ENCODE data around the gene RNF150. TPM values are rescaled to one million over a fixed set of nuclear protein-coding genes. Genes with fewer than 3 reads are reported as not detected.

RNF150 gene
- polyA plus RNA-seq, 1 donor from 2014 or later = 15.3 TPM

DNA sequence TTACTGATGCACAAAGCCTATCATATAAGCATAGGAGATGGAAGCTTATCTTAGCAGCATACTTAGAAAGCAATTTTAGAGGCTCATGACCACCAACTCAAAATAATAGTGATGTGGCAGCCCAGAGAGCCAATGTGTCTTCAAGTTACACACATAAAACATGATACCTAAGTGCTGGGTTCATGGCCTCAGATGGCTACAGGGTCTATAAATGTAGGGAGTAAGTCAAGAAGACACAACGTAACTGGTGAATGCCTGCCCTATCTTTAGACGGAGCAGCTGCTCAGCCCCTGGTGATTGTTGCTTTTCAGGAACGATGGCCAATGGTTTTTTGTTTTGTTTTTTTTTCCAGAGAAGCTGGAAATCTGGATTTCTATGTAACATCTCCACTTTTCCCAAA is 42.8 kb downstream of the RNF150 start:
- Histone ChIP-seq H3K27ac (ENCODE audit: low read length) (no peak overlapping the region), H4K20me1 (ENCODE audit: insufficient read depth) (no peaks in the 10 kb centered on the region), H3K9ac (ENCODE audit: low read length) (no peak overlapping the region), H3K4me3 (ENCODE audit: low read length) (no peak overlapping the region), H3K79me2 (replicated peaks; ENCODE audit: insufficient read depth, low read length) (no peaks in the 10 kb centered on the region), H3K4me2 (ENCODE audit: low read length) (no peak overlapping the region), H3F3A (ENCODE audit: insufficient read depth, low read length, poor library complexity, severe bottlenecking) (no peaks in the 10 kb centered on the region), H3K9me3 (ENCODE audit: low read length) (no peaks in the 10 kb centered on the region), H2AFZ (ENCODE audit: low read depth, low read length) (no peak overlapping the region), H3K36me3 (ENCODE audit: insufficient read depth, low read length) (peaks cover 5% of the 10 kb centered on the region), H3K9me2 (ENCODE audit: insufficient read depth, low read length) (no peaks in the 10 kb centered on the region), H3K27me3 (ENCODE audit: insufficient read depth, low read depth, low read length) (no peaks in the 10 kb centered on the region)
- TF ChIP-seq, protein P1, sequence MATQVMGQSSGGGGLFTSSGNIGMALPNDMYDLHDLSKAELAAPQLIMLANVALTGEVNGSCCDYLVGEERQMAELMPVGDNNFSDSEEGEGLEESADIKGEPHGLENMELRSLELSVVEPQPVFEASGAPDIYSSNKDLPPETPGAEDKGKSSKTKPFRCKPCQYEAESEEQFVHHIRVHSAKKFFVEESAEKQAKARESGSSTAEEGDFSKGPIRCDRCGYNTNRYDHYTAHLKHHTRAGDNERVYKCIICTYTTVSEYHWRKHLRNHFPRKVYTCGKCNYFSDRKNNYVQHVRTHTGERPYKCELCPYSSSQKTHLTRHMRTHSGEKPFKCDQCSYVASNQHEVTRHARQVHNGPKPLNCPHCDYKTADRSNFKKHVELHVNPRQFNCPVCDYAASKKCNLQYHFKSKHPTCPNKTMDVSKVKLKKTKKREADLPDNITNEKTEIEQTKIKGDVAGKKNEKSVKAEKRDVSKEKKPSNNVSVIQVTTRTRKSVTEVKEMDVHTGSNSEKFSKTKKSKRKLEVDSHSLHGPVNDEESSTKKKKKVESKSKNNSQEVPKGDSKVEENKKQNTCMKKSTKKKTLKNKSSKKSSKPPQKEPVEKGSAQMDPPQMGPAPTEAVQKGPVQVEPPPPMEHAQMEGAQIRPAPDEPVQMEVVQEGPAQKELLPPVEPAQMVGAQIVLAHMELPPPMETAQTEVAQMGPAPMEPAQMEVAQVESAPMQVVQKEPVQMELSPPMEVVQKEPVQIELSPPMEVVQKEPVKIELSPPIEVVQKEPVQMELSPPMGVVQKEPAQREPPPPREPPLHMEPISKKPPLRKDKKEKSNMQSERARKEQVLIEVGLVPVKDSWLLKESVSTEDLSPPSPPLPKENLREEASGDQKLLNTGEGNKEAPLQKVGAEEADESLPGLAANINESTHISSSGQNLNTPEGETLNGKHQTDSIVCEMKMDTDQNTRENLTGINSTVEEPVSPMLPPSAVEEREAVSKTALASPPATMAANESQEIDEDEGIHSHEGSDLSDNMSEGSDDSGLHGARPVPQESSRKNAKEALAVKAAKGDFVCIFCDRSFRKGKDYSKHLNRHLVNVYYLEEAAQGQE (IDR thresholded peaks at IDR 0.05; ENCODE audit: borderline replicate concordance) = no peak
- no peak for TF ChIP-seq EP300 (conservative IDR thresholded peaks at IDR 0.05; ENCODE audit: poor library complexity, severe bottlenecking)
- no peak for TF ChIP-seq POLR2AphosphoS5 (IDR thresholded peaks at IDR 0.05)
- TF ChIP-seq, protein P2, sequence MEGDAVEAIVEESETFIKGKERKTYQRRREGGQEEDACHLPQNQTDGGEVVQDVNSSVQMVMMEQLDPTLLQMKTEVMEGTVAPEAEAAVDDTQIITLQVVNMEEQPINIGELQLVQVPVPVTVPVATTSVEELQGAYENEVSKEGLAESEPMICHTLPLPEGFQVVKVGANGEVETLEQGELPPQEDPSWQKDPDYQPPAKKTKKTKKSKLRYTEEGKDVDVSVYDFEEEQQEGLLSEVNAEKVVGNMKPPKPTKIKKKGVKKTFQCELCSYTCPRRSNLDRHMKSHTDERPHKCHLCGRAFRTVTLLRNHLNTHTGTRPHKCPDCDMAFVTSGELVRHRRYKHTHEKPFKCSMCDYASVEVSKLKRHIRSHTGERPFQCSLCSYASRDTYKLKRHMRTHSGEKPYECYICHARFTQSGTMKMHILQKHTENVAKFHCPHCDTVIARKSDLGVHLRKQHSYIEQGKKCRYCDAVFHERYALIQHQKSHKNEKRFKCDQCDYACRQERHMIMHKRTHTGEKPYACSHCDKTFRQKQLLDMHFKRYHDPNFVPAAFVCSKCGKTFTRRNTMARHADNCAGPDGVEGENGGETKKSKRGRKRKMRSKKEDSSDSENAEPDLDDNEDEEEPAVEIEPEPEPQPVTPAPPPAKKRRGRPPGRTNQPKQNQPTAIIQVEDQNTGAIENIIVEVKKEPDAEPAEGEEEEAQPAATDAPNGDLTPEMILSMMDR (IDR thresholded peaks at IDR 0.05; ENCODE audit: poor library complexity, severe bottlenecking) = no peak
- no peak for TF ChIP-seq TAF1 (IDR thresholded peaks at IDR 0.05; ENCODE audit: low read depth)
- no peak for TF ChIP-seq MXI1 (conservative IDR thresholded peaks at IDR 0.05; ENCODE audit: poor library complexity, severe bottlenecking)
- TF ChIP-seq EZH2 (IDR thresholded peaks at IDR 0.05; ENCODE audit: borderline replicate concordance, insufficient read depth, low read length, poor library complexity, severe bottlenecking) = no peak
- no peak for TF ChIP-seq RAD21 (conservative IDR thresholded peaks at IDR 0.05)
- no peak for TF ChIP-seq SMC3 (conservative IDR thresholded peaks at IDR 0.05; ENCODE audit: poor library complexity)

DNA sequence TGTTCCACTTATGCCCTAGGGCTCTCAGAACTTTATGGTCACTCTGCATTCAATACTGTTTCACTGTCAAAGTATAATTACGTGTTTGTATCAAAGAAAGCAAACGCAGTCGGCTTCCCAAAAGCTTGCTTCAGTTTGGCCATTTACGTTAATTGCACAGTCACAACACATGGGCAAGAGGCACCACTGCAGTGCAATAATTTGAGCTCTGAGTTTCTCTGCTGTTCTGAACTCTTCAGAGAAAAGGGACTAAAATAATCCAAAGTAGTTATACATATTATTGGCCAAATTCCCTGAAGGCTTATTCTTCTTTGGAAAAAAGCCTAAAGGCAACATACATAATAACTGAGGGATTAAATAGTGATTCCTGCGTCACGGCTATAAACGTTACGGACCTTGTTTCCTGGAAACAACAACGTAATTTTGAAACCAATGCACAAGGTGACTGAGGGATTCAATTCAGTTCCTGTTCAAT is 51.3 kb downstream of the RNF150 start:
- H3K4me3 ChIP-seq (ENCODE audit: low read length) = no peak overlapping the region
- no peaks in the 10 kb centered on the region for H3F3A ChIP-seq (ENCODE audit: insufficient read depth, low read length, poor library complexity, severe bottlenecking)
- H3K27me3 ChIP-seq (ENCODE audit: insufficient read depth, low read depth, low read length) = no peaks in the 10 kb centered on the region
- H3K36me3 ChIP-seq (ENCODE audit: insufficient read depth, low read length) = no peaks in the 10 kb centered on the region
- H4K20me1 ChIP-seq (ENCODE audit: insufficient read depth) = no peaks in the 10 kb centered on the region
- H3K9me2 ChIP-seq (ENCODE audit: insufficient read depth, low read length) = no peaks in the 10 kb centered on the region
- no peak overlapping the region for H2AFZ ChIP-seq (ENCODE audit: low read depth, low read length)
- no peak overlapping the region for H3K9ac ChIP-seq (ENCODE audit: low read length)
- TF ChIP-seq EP300 (conservative IDR thresholded peaks at IDR 0.05; ENCODE audit: poor library complexity, severe bottlenecking) = no peak
- no peak for TF ChIP-seq POLR2AphosphoS5 (IDR thresholded peaks at IDR 0.05)
- TF ChIP-seq EZH2 (IDR thresholded peaks at IDR 0.05; ENCODE audit: borderline replicate concordance, insufficient read depth, low read length, poor library complexity, severe bottlenecking) = no peak
- no peak for TF ChIP-seq TAF1 (IDR thresholded peaks at IDR 0.05; ENCODE audit: low read depth)
- TF ChIP-seq, protein P2 (IDR thresholded peaks at IDR 0.05; ENCODE audit: poor library complexity, severe bottlenecking) = no peak
- TF ChIP-seq, protein P1 (IDR thresholded peaks at IDR 0.05; ENCODE audit: borderline replicate concordance) = no peak
- no peak for TF ChIP-seq MXI1 (conservative IDR thresholded peaks at IDR 0.05; ENCODE audit: poor library complexity, severe bottlenecking)
- no peak for TF ChIP-seq SMC3 (conservative IDR thresholded peaks at IDR 0.05; ENCODE audit: poor library complexity)
- no peak for TF ChIP-seq RAD21 (conservative IDR thresholded peaks at IDR 0.05)
- no peaks in the 10 kb centered on the region for H3K9me3 ChIP-seq (ENCODE audit: low read length)
- no peak overlapping the region for H3K27ac ChIP-seq (ENCODE audit: low read length)
- no peak overlapping the region for H3K4me2 ChIP-seq (ENCODE audit: low read length)
- H3K79me2 ChIP-seq (replicated peaks; ENCODE audit: insufficient read depth, low read length) = peaks cover 5% of the 10 kb centered on the region

All from neural cell (in vitro differentiated cells).